IMR-90 (cell line): ENCODE results near the gene AIMP1. TPM values are rescaled to one million over a fixed set of nuclear protein-coding genes. Genes with fewer than 3 reads are reported as not detected.

Source experiments
- ATAC-seq: fragments of 200-7000 bp; cut with Tn5 transposase; 2 replicates; pipeline ENCODE4 v1.9.1; 2020; ENCODE audit warnings: low read depth, mild to moderate bottlenecking, moderate library complexity
- BruUV-seq: library from RNA; stranded (reverse); fragments of 400-500 nt; replicated peaks from 2 replicates; lab custom pipeline; 2021; lab: Mats Ljungman, UMichigan
- CTCF ChIA-PET: fragments of 300-600 bp; formaldehyde crosslinking; extraction: SDS; loops from one replicate; lab custom pipeline; 2021; ENCODE audit warnings: antibody characterized with exemption; lab: Yijun Ruan, JAX
- POLR2A ChIA-PET: fragments of 300-600 bp; sonication (Branson Sonifier 250); formaldehyde crosslinking; loops from one replicate; lab custom pipeline; 2022; ENCODE audit warnings: antibody characterized with exemption; ENCODE audit not compliant: unreplicated experiment; lab: Charles Lee
- DNase-seq: peaks from one replicate; pipeline ENCODE4 v3.0.0; 2013
- H2AFZ ChIP-seq: replicated peaks from 2 replicates; pipeline ENCODE3; 2013; ENCODE audit warnings: low read length, mild to moderate bottlenecking; ENCODE audit not compliant: poor library complexity
- H2AK5ac ChIP-seq: 2 replicates; pipeline ENCODE4 v1.6.1; 2013; ENCODE audit warnings: low read depth, low read length, inconsistent platforms
- H2AK9ac ChIP-seq: replicated peaks from 2 replicates; pipeline ENCODE3; 2013; ENCODE audit warnings: mild to moderate bottlenecking, low read depth, low read length, moderate library complexity; ENCODE audit not compliant: poor library complexity
- H2BK120ac ChIP-seq: 2 replicates; pipeline ENCODE4 v1.6.1; 2013; ENCODE audit warnings: low read depth, low read length, inconsistent platforms
- H2BK15ac ChIP-seq: 3 replicates; pipeline ENCODE4 v1.6.1; 2013; ENCODE audit warnings: low read depth, low read length, inconsistent platforms
- H2BK20ac ChIP-seq: 2 replicates; pipeline ENCODE4 v1.6.1; 2013; ENCODE audit warnings: low read depth, mild to moderate bottlenecking, inconsistent platforms, low read length, moderate library complexity
- H2BK5ac ChIP-seq: 2 replicates; pipeline ENCODE4 v1.6.1; 2013; ENCODE audit warnings: mild to moderate bottlenecking, low read depth, low read length, inconsistent platforms; ENCODE audit not compliant: poor library complexity, severe bottlenecking
- H3K14ac ChIP-seq: replicated peaks from 2 replicates; pipeline ENCODE4 v1.6.1; 2013; ENCODE audit warnings: low read depth, low read length, inconsistent platforms
- H3K18ac ChIP-seq: 2 replicates; pipeline ENCODE4 v1.6.1; 2013; ENCODE audit warnings: low read depth, low read length, control low read depth
- H3K23ac ChIP-seq: 2 replicates; pipeline ENCODE4 v1.6.1; 2013; ENCODE audit warnings: low read depth, low read length, inconsistent platforms
- H3K27ac ChIP-seq: 2 replicates; pipeline ENCODE4 v1.5.1; 2013; ENCODE audit warnings: mild to moderate bottlenecking, control low read depth, low read length; ENCODE audit not compliant: insufficient read depth
- H3K27me3 ChIP-seq: 2 replicates; pipeline ENCODE4 v1.6.1; 2013; ENCODE audit warnings: low read length; ENCODE audit not compliant: control insufficient read depth, insufficient read depth
- H3K36me3 ChIP-seq: 2 replicates; pipeline ENCODE4 v1.6.1; 2013; ENCODE audit warnings: low read length, mixed read lengths; ENCODE audit not compliant: control insufficient read depth, insufficient read depth
- H3K4ac ChIP-seq: 2 replicates; pipeline ENCODE4 v1.6.1; 2013; ENCODE audit warnings: low read depth, low read length, inconsistent platforms
- H3K4me1 ChIP-seq: 2 replicates; pipeline ENCODE4 v1.6.1; 2013; ENCODE audit warnings: low read length, mixed read lengths; ENCODE audit not compliant: control insufficient read depth, insufficient read depth
- H3K4me2 ChIP-seq: 2 replicates; pipeline ENCODE4 v1.6.1; 2013; ENCODE audit warnings: low read depth, mild to moderate bottlenecking, control low read depth, low read length, moderate library complexity
- H3K4me3 ChIP-seq: 2 replicates; pipeline ENCODE4 v1.5.1; 2013; ENCODE audit warnings: low read depth, mild to moderate bottlenecking, control low read depth, low read length, moderate library complexity; ENCODE audit not compliant: insufficient read depth
- H3K56ac ChIP-seq: 2 replicates; pipeline ENCODE4 v1.6.1; 2013; ENCODE audit warnings: low read length, inconsistent platforms; ENCODE audit not compliant: insufficient read depth; ENCODE audit errors: extremely low read depth
- H3K79me1 ChIP-seq, 2 experiments: 2 replicates each; pipeline ENCODE4 v1.6.1; 2013; ENCODE audit warnings: low read length in 2 of 2, inconsistent platforms in 1 of 2, low read depth in 1 of 2
- H3K9ac ChIP-seq: 2 replicates; pipeline ENCODE4 v1.6.1; 2013; ENCODE audit warnings: low read depth, low read length, control low read depth
- H3K9me1 ChIP-seq: 2 replicates; pipeline ENCODE4 v1.6.1; 2013; ENCODE audit warnings: low read length, inconsistent platforms; ENCODE audit not compliant: insufficient read depth
- H3K9me3 ChIP-seq: 2 replicates; pipeline ENCODE4 v1.6.1; 2013; ENCODE audit warnings: low read length; ENCODE audit not compliant: control insufficient read depth, insufficient read depth
- H4K20me1 ChIP-seq: 2 replicates; pipeline ENCODE4 v1.6.1; 2013; ENCODE audit warnings: low read length, inconsistent platforms; ENCODE audit not compliant: insufficient read depth
- H4K5ac ChIP-seq: 2 replicates; pipeline ENCODE4 v1.6.1; 2013; ENCODE audit warnings: mild to moderate bottlenecking, low read depth, low read length, control low read depth
- H4K8ac ChIP-seq, 2 experiments: 2 replicates each; pipeline ENCODE4 v1.6.1; 2013; ENCODE audit warnings: low read depth in 2 of 2, low read length in 2 of 2, control low read depth in 1 of 2, inconsistent platforms in 1 of 2
- H4K91ac ChIP-seq: 2 replicates; pipeline ENCODE4 v1.6.1; 2013; ENCODE audit warnings: low read depth, low read length, inconsistent platforms; ENCODE audit not compliant: insufficient read depth
- MXI1 ChIP-seq: IDR thresholded peaks from 2 replicates; pipeline ENCODE4 v1.6.1; 2012; ENCODE audit warnings: low read depth, mild to moderate bottlenecking, low read length, moderate library complexity, borderline replicate concordance
- POLR2A ChIP-seq: IDR thresholded peaks from 2 replicates; pipeline ENCODE4 v1.6.1; 2012; ENCODE audit warnings: mild to moderate bottlenecking, low read depth, low read length
- RAD21 ChIP-seq: IDR thresholded peaks from 2 replicates; pipeline ENCODE4 v1.6.1; 2012; ENCODE audit warnings: low read length, improper control_type of control experiment
- SMC3 ChIP-seq: fragments of 150-350 bp; IDR thresholded peaks from 2 replicates; pipeline ENCODE4 v1.6.1; 2016; ENCODE audit warnings: low read depth, mild to moderate bottlenecking, antibody characterized with exemption, low read length, moderate library complexity
- WGBS, 2 experiments: methylation state at CpG; one replicate each; pipeline versions ENCODE4 v1.1.5 to v1.1.7; 2013; ENCODE audit warnings: missing lambda C conversion rate in 2 of 2; ENCODE audit not compliant: insufficient read length in 1 of 2; ENCODE audit errors: extremely low coverage in 2 of 2; 5-methylcytosine and 5-hydroxymethylcytosine counted together
- dilution Hi-C: fragments of 300-500 bp; cut with HindIII; formaldehyde crosslinking; loops from one replicate; pipeline ENCODE4 v1.14.3; 2018; ENCODE audit warnings: low sequenced_read_pairs; ENCODE audit not compliant: unreplicated experiment
- in situ Hi-C: fragments of 300-500 bp; cut with MboI; formaldehyde crosslinking; loops from 3 replicates; pipeline ENCODE4 v1.14.3; 2019; ENCODE audit warnings: low sequenced_read_pairs, inconsistent platforms, mixed read lengths
- intact Hi-C: fragments of 100-400 bp; cut with micrococcal nuclease; formaldehyde crosslinking; loops from 2 replicates; pipeline ENCODE4 v1.10.0; 2022
- polyA plus RNA-seq, 3 experiments: library from polyadenylated mRNA; depleted of rRNA; stranded (reverse); fragments of >200 nt; gene quantifications; 2 replicates each; pipeline ENCODE4 v1.2.3, GENCODE V29; 2012; ENCODE audit warnings: low replicate concordance in 1 of 3
- total RNA-seq: library from RNA; depleted of rRNA; stranded (reverse); fragments of >200 nt; gene quantifications from 2 replicates; pipeline ENCODE4 v1.2.3, GENCODE V29; 2012

AIMP1 gene
- total and polyA plus RNA-seq, 2 of the 4 experiments (the other 2 are of a cell fraction), result 11.8 to 21.4 TPM

GRCh38 chr4:106373026-106373425 is 56.7 kb downstream of the AIMP1 start:
- Histone ChIP-seq H4K20me1 (no peaks in the 10 kb centered on the region), H3K36me3 (no peaks in the 10 kb centered on the region), H3K18ac (no peak overlapping the region), H4K8ac (no peak overlapping the region), H3K27ac (no peak overlapping the region), H3K4ac (no peak overlapping the region), H3K9ac (no peak overlapping the region), H3K4me2 (no peak overlapping the region), H2AK9ac (no peak overlapping the region), H3K79me1 (no peaks in the 10 kb centered on the region), H2AK5ac (no peak overlapping the region), H3K9me1 (no peaks in the 10 kb centered on the region), H3K14ac (no peak overlapping the region), H3K4me3 (no peak overlapping the region), H2BK20ac (no peak overlapping the region), H3K27me3 (no peaks in the 10 kb centered on the region; the same call in 1 of the 2 replicates), H3K23ac (no peak overlapping the region), H2BK120ac (no peak overlapping the region), H4K91ac (no peak overlapping the region), H2AFZ (no peak overlapping the region), H2BK5ac (no peak overlapping the region), H3K9me3 (no peaks in the 10 kb centered on the region), H4K5ac (no peak overlapping the region), H2BK15ac (no peak overlapping the region), H3K56ac (no peak overlapping the region), H3K4me1 (no peaks in the 10 kb centered on the region)
- TF ChIP-seq POLR2A (no peak), RAD21 (no peak), SMC3 (no peak), MXI1 (no peak)
- no CpG with 5 or more reads among the region's 3 CpGs for WGBS, 2 experiments
- ChIA-PET CTCF (no interaction called here), POLR2A (no interaction called here)
- in situ Hi-C loops, result loop anchor here (5.0 kb wide), 2 partner anchors 129 to 524 kb away; no protein-coding TSS in a partner anchor
- no TSS peak for BruUV-seq
- DNase-seq (no peak), ATAC-seq (no peak)
- intact Hi-C loops, result no loop called here
- dilution Hi-C loops, result no loop called here
